ENCODE results near the gene GNAI3.

Gene GNAI3

GRCh38 chr1:109548321-109549267, at the start of gene GNAI3:
Gene GNAI3 (plus strand): TSS chr1:109548615. CDS start chr1:109548721, 106 bp downstream.
- H3K4me3 ChIP-seq (ENCODE audit: low read length): peak within 1 kb of the TSS; percentile 87
- H3K9ac ChIP-seq (ENCODE audit: low read depth, low read length): peak within 1 kb of the TSS; percentile 89
- H3K4me1 ChIP-seq (ENCODE audit: insufficient read depth, low read length): peaks cover 12% of the 10 kb centered on the region
- no peaks in the 10 kb centered on the region for H3K36me3 ChIP-seq (ENCODE audit: insufficient read depth, low read depth, low read length)
- H3K9me3 ChIP-seq (ENCODE audit: insufficient read depth, low read depth, low read length): no peaks in the 10 kb centered on the region
- H3K27ac ChIP-seq (ENCODE audit: low read length): peak within 1 kb of the TSS; percentile 54
- no peaks in the 10 kb centered on the region for H3K27me3 ChIP-seq (ENCODE audit: insufficient read depth, low read length)

GRCh38 chr1:109499081-109499480, 49.3 kb upstream of the GNAI3 start:
- no peaks in the 10 kb centered on the region for H3K27me3 ChIP-seq (ENCODE audit: insufficient read depth, low read length)
- no peak overlapping the region for H3K9ac ChIP-seq (ENCODE audit: low read depth, low read length)
- 0 out of 2 replicates have a peak, but pooled peaks cover 6% of the 10 kb centered on the region for H3K36me3 ChIP-seq (ENCODE audit: insufficient read depth, low read depth, low read length)
- H3K27ac ChIP-seq (ENCODE audit: low read length): no peak overlapping the region
- H3K4me1 ChIP-seq (ENCODE audit: insufficient read depth, low read length): peaks cover 3% of the 10 kb centered on the region
- no peak overlapping the region for H3K4me3 ChIP-seq (ENCODE audit: low read length)
- H3K9me3 ChIP-seq (ENCODE audit: insufficient read depth, low read depth, low read length): no peaks in the 10 kb centered on the region

DNA sequence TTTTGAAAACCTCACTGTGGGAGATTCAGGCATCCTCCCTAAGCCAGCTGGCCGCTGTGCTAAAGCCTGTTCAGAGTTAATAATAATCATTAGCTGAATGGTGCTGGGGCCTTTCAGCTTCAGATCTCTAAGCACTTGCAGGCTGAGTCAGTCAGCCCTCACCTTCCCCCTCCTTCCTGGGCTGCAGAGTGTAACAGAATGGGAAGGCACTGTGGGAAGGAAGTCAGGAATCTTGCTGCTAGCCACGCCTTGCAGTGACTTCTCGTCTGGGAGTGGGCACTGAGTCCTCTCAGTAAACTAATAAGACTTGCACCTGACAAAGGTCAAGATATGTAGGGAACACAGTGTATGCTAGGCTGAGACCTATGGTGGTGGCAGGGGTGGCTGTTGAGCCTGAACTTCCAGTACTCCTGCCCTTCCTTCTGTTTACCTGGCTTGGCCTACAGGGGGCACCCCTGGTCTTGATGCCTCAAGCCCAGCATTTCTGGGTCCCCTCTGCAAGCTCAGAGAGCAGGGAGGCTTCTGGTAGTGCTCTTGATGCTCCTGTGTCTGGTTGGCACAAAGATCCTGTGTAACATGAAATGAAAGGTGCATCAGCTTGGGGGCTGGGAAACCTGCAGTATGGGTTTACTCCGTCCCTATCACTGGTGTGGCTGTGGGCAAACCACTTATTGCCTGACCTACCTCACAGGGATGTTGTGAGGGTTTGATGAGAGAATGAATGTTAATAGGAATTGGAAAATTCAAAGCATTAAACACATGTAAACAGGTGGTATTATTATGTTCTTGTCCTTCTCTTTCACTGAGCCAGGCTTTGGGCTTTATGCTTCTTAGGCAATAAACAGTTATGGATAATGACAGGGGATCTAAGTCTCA, 48.5 kb upstream of the GNAI3 start:
- Histone ChIP-seq H3K4me3 (ENCODE audit: low read length) (no peak overlapping the region), H3K9ac (ENCODE audit: low read depth, low read length) (no peak overlapping the region), H3K27me3 (ENCODE audit: insufficient read depth, low read length) (no peaks in the 10 kb centered on the region), H3K36me3 (ENCODE audit: insufficient read depth, low read depth, low read length) (0 out of 2 replicates have a peak, but pooled peaks cover 6% of the 10 kb centered on the region), H3K9me3 (ENCODE audit: insufficient read depth, low read depth, low read length) (no peaks in the 10 kb centered on the region), H3K4me1 (ENCODE audit: insufficient read depth, low read length) (peaks cover 3% of the 10 kb centered on the region), H3K27ac (ENCODE audit: low read length) (no peak overlapping the region)

DNA sequence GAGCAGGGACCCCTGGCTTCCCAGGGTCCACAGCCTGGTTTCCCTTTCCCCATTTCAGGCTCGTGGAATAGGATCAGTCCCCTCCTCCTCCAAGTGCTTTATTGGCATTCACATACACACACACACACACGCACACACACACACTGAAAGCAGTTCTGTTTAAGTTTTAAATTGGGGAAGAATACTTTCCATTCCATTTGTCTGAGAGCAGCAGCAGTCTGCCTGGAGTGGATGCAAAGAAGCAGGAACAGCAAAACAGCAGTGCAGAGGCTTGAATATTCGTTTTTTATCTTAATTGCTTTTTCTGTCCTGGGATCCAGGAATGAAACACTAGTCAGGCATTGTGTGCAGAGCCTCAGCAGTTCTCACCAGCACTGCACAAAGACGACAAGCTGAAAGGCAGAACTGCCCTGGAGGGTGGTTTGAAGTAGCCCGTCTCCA, 47.5 kb upstream of the GNAI3 start:
- Histone ChIP-seq H3K27me3 (ENCODE audit: insufficient read depth, low read length) (no peaks in the 10 kb centered on the region), H3K4me1 (ENCODE audit: insufficient read depth, low read length) (peaks cover 3% of the 10 kb centered on the region), H3K9ac (ENCODE audit: low read depth, low read length) (no peak overlapping the region), H3K4me3 (ENCODE audit: low read length) (no peak overlapping the region), H3K9me3 (ENCODE audit: insufficient read depth, low read depth, low read length) (no peaks in the 10 kb centered on the region), H3K27ac (ENCODE audit: low read length) (no peak overlapping the region), H3K36me3 (ENCODE audit: insufficient read depth, low read depth, low read length) (0 out of 2 replicates have a peak, but pooled peaks cover 6% of the 10 kb centered on the region)

DNA sequence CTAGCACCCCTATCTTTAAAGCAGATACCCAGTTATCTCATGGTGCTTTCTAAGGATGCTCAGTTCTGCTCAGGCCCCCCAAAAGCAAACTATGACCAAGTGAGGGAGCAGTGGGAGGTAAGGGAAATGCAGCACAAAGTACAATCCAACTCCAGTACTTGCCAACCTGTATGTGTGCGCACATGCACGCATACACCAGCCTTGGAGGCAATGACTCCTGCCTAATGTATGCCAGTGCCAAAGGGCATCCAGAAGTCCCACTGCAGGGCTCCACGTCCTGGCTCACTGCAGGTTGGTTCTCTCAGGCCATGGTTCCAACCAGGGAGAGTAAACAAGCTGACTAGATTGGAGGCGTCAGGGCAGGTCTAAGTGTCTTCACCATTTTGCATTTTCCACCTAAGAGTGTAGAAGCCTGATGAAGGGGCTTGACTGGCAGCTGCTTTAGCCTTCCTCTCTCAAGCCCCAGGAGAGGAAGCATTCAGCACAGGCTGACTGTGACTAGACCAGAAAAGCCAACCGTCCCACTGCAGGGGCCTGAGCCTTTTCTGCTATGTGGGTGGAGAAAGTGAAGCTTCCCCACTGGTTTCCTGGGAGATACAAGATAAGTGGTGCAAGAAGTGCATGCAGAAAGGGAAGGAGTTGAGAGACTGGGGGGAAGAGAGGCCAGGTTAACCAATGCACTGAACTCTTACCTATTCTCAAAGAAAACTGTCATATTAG, 46.6 kb upstream of the GNAI3 start:
- Histone ChIP-seq H3K4me1 (ENCODE audit: insufficient read depth, low read length) (peaks cover 3% of the 10 kb centered on the region), H3K9ac (ENCODE audit: low read depth, low read length) (no peak overlapping the region), H3K27me3 (ENCODE audit: insufficient read depth, low read length) (no peaks in the 10 kb centered on the region; the same call in 1 of the 2 replicates), H3K9me3 (ENCODE audit: insufficient read depth, low read depth, low read length) (no peaks in the 10 kb centered on the region), H3K27ac (ENCODE audit: low read length) (no peak overlapping the region), H3K36me3 (ENCODE audit: insufficient read depth, low read depth, low read length) (0 out of 2 replicates have a peak, but pooled peaks cover under 1% of the 10 kb centered on the region), H3K4me3 (ENCODE audit: low read length) (no peak overlapping the region)

DNA sequence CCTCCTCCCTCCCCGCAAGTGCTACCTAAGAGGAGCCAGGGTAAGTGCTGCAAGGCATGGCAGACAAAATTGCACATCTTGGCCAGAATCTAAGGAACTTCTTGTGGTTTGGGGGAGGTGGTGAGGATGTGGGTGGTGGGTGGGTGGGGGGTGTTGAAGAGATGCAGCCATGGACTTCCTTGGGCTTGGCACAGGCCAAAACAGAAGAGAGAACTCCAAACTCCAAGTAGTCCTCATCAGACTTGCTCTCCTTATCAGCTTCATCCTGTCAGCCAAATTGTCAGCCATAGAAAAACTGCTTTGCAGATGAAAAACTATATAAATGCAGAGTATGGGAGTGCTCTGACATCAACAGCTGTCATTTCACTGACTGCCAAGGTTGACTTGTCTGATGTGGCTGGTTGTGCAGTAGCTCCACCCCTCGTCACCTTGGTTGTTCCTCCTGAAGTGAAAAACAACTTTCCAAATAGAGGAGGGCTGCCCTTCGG, 46.0 kb upstream of the GNAI3 start:
- H3K4me3 ChIP-seq (ENCODE audit: low read length): no peak overlapping the region
- H3K27ac ChIP-seq (ENCODE audit: low read length): no peak overlapping the region
- H3K27me3 ChIP-seq (ENCODE audit: insufficient read depth, low read length): peaks cover under 1% of the 10 kb centered on the region; the same call in 1 of the 2 replicates
- H3K4me1 ChIP-seq (ENCODE audit: insufficient read depth, low read length): peaks cover 3% of the 10 kb centered on the region
- H3K9me3 ChIP-seq (ENCODE audit: insufficient read depth, low read depth, low read length): no peaks in the 10 kb centered on the region
- H3K36me3 ChIP-seq (ENCODE audit: insufficient read depth, low read depth, low read length): no peaks in the 10 kb centered on the region
- no peak overlapping the region for H3K9ac ChIP-seq (ENCODE audit: low read depth, low read length)

GRCh38 chr1:109503935-109504334, 44.5 kb upstream of the GNAI3 start:
- Histone ChIP-seq H3K4me3 (ENCODE audit: low read length) (no peak overlapping the region), H3K9me3 (ENCODE audit: insufficient read depth, low read depth, low read length) (no peaks in the 10 kb centered on the region), H3K36me3 (ENCODE audit: insufficient read depth, low read depth, low read length) (no peaks in the 10 kb centered on the region), H3K9ac (ENCODE audit: low read depth, low read length) (no peak overlapping the region), H3K27me3 (ENCODE audit: insufficient read depth, low read length) (peaks cover 16% of the 10 kb centered on the region), H3K27ac (ENCODE audit: low read length) (no peak overlapping the region), H3K4me1 (ENCODE audit: insufficient read depth, low read length) (no peaks in the 10 kb centered on the region; the same call in 1 of the 2 replicates)

DNA sequence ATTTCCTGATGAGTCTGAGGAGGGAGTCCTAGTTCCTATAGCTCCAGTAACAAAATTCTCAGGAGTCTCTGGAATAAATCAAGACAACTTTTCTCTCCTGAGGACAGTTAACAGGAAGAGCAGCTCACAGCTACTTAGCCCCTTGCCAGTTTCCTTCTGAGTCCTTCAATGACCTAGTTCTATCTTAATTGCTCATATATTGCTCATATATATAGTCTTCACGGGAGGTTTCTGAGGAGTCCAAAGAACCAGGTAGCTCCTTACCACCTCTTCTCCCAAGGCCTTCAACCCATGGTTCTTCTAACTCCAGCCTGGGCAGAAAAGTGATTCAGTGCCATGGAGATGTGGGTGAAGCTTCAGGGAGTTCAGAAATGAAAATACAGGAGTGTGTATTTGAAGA, 43.4 kb upstream of the GNAI3 start:
- H3K36me3 ChIP-seq (ENCODE audit: insufficient read depth, low read depth, low read length): no peaks in the 10 kb centered on the region
- H3K27ac ChIP-seq (ENCODE audit: low read length): no peak overlapping the region
- no peak overlapping the region for H3K9ac ChIP-seq (ENCODE audit: low read depth, low read length)
- H3K4me1 ChIP-seq (ENCODE audit: insufficient read depth, low read length): no peaks in the 10 kb centered on the region; the same call in 1 of the 2 replicates
- no peak overlapping the region for H3K4me3 ChIP-seq (ENCODE audit: low read length)
- H3K9me3 ChIP-seq (ENCODE audit: insufficient read depth, low read depth, low read length): no peaks in the 10 kb centered on the region
- peaks cover 23% of the 10 kb centered on the region for H3K27me3 ChIP-seq (ENCODE audit: insufficient read depth, low read length)

- no peak overlapping the region for H3K27ac ChIP-seq (ENCODE audit: low read length)
- H3K4me3 ChIP-seq (ENCODE audit: low read length): no peak overlapping the region
- H3K4me1 ChIP-seq (ENCODE audit: insufficient read depth, low read length): 0 out of 2 replicates have a peak, but pooled peaks cover 2% of the 10 kb centered on the region
- H3K27me3 ChIP-seq (ENCODE audit: insufficient read depth, low read length): peaks cover 44% of the 10 kb centered on the region
- no peak overlapping the region for H3K9ac ChIP-seq (ENCODE audit: low read depth, low read length)
- no peaks in the 10 kb centered on the region for H3K36me3 ChIP-seq (ENCODE audit: insufficient read depth, low read depth, low read length)
- no peaks in the 10 kb centered on the region for H3K9me3 ChIP-seq (ENCODE audit: insufficient read depth, low read depth, low read length)
Measured at GRCh38 chr1:109508001-109508872, 40.2 kb upstream of the GNAI3 start.

GRCh38 chr1:109508873-109509175, 39.6 kb upstream of the GNAI3 start:
- H3K27me3 ChIP-seq (ENCODE audit: insufficient read depth, low read length): peaks cover 44% of the 10 kb centered on the region
- H3K9me3 ChIP-seq (ENCODE audit: insufficient read depth, low read depth, low read length): no peaks in the 10 kb centered on the region
- no peak overlapping the region for H3K27ac ChIP-seq (ENCODE audit: low read length)
- H3K4me1 ChIP-seq (ENCODE audit: insufficient read depth, low read length): 0 out of 2 replicates have a peak, but pooled peaks cover 2% of the 10 kb centered on the region
- H3K36me3 ChIP-seq (ENCODE audit: insufficient read depth, low read depth, low read length): no peaks in the 10 kb centered on the region
- no peak overlapping the region for H3K9ac ChIP-seq (ENCODE audit: low read depth, low read length)
- peak overlapping the region; percentile 89 for H3K4me3 ChIP-seq (ENCODE audit: low read length)

Data from iPS-20b (cell line).